ENCODE results near the gene CNTRL.
"Not testable (repeated sequence)": the region's sequence is repeated elsewhere in the genome, so short reads cannot be mapped to it uniquely, and the experiment has no call there.

The CNTRL gene

DNA sequence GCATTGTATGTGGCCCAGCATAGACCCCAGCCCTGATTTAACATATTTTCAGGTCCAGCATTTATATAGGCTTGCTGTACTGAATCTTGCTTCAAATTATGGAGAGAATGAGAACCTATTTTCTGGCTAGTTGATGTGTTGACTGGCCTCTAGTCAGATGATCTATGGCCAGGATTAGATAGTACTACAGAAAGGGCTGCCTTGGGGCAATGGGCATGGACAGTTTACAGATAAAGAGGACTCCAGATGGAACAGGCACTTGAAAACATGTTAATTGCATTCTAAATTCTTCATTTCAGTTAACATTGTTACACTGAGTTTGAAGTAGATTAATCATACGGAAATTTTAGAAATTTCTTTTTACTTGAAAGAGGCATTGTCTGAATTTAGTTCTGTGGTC is 65.4 kb downstream of the CNTRL start:
- no peak for DNase-seq

DNA sequence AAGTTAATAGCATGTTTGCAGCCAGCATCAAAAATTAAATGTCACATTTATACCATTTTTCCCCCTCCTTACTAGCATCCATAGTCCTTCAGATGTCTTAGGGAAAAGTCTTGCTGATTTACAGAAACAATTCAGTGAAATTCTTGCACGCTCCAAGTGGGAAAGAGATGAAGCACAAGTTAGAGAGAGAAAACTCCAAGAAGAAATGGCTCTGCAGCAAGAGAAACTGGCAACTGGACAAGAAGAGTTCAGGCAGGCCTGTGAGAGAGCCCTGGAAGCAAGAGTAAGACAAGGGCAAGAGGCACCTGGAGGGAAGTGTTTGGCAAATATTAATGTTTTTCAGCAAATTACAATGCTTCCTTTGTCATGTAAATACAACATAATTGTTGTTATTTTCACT is 66.6 kb downstream of the CNTRL start:
- DNase-seq = no peak

DNA sequence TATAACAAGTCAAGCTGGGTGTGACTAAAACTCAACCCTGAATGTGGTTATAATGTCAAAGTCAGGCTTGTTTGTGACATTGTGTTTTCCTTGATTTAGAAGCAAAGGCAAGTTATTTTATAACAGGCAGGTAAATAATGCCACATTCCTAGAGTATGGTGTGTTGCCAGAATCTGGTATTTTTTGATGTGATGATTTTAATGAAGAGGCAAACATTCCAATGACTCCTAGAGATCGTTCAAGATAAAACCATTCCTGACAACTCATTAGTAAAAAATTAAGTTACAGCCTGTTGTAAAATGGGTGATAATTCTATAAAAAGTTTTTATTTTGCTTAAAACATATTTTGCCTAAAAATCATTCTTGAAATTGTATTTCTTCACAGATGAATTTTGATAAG is 67.0 kb downstream of the CNTRL start:
- no peak for DNase-seq

DNA sequence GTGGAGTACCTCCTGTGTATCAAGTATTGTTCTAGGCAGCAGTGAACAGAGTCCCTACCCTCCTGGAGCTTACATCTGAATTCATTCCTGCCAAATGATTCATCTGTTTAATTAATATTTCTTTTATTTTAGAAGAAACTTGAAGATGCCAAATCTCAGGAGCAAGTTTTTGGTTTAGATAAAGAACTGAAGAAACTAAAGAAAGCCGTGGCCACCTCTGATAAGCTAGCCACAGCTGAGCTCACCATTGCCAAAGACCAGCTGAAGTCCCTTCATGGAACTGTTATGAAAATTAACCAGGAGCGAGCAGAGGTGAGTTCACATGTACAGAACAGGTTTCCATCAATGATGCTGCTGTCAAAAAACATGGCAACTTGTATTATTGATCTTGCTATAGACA is 69.0 kb downstream of the CNTRL start:
- no peak for DNase-seq

DNA sequence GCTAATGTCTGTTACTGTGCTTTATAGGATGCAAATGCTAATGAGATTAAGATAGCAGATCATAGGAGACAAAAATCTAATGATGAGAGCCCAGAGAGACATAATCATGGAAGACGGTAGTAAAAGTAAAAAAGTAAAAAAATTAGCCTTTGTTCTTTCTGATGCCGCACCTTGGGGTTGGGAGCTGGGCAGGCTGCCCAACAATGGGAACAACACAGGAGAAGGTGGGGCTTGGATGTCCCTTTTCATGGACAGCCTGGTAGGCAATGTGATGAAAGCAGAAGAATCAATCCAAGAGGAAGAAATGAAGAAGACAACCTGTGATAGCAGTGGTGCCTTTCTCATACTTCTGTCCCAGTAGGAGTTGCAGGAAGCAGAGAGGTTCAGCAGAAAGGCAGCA is 69.7 kb downstream of the CNTRL start:
- DNase-seq = no peak

DNA sequence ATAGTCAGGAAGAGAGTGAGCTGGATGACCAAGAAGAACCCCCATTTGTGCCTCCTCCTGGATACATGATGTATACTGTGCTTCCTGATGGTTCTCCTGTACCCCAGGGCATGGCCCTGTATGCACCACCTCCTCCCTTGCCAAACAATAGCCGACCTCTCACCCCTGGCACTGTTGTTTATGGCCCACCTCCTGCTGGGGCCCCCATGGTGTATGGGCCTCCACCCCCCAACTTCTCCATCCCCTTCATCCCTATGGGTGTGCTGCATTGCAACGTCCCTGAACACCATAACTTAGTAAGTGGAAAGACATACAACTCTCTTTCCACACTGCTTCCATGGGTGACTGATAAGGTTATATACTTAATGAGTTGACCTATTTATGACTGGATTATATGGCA is 75.4 kb downstream of the CNTRL start:
- DNase-seq = no peak

DNA sequence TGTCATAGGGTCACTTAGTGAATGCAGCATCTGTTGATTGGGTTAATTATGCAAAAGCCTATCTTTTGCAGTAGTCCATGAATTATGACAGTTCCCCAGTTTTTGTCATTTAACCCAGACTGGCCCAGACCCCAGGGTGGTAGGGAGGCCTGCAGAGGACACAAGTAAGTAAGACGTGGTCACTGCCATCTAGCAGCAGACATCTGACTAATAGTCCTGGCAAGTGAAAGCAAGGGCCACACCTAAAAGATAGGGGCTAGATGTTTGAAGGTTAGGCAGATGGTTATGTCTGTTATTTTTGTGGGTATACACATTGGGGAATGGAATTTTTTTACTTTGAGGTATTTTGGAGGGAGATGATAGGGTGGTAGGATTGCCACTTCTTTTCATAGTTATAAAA is 78.9 kb downstream of the CNTRL start:
- no peak for DNase-seq

DNA sequence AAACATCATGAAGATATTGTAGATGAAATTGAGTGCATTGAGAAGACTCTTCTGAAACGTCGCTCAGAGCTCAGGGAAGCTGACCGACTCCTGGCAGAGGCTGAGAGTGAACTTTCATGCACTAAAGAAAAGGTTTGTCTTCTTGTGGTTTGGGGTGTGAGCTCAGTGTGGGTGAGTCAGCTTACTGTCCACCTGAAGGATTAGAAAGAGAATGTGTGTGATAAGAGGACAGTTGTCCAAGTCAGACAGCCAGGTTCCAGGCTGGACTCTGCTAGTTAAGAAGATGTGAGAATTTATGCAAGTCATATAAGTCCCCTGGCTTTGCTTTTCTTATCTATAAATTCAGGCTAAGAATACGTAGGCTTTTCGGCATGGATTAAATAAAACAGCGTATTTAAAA is 80.0 kb downstream of the CNTRL start:
- DNase-seq = no peak

DNA sequence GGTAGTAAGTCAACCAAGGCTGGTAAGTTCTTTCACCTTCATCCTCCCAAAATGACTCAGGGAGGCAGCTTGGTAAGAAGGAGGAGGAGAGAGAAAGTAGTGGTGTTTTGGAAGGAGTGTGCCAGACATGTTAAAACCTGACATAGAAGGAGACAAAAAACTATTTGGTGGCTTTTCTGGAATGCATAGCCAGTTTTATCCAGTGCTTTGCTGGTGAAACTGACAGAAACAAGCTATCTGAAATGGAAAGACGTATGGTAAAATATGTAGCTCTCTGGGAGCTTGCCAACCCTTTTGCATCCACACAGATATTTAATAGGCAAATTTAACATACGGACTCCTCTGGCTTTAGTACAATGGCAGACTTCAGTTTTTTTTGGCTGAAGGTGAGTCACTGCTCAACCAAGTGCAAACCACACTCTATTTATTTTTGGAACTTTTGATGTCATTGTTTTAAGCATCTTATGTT is 81.5 kb downstream of the CNTRL start:
- peak; percentile 67 for DNase-seq

DNA sequence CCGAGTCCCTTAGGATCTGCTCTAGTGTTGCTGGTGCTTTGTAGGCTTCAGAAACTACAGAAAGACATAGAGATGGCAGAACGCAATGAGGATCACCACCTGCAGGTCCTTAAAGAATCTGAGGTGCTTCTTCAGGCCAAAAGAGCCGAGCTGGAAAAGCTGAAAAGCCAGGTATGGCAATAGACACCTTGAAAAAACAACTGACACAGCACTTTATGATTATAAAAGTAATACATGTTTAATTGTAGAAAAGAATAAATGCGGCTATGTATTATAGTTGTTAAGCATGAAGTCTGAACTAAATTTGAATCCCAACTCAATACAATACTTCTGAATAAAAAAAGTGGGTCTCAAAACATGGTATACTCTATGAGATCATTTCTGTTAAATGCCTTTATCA is 83.2 kb downstream of the CNTRL start:
- DNase-seq = no peak

DNA sequence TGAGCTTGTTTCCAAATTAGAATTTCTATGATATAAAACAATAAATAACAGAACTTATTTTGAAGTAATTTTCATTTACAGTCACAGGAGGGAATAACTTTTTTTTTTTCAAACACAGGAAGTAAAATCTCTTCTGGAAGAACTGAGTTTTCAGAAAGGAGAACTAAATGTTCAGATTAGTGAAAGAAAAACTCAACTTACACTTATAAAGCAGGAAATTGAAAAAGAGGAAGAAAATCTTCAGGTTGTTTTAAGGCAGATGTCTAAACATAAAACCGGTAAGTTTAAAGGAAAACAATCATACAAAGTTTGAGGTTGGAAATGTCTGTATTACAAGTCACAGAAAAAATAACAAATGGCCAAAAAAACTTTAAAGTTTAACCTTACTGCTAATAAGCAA is 85.3 kb downstream of the CNTRL start:
- no peak for DNase-seq

DNA sequence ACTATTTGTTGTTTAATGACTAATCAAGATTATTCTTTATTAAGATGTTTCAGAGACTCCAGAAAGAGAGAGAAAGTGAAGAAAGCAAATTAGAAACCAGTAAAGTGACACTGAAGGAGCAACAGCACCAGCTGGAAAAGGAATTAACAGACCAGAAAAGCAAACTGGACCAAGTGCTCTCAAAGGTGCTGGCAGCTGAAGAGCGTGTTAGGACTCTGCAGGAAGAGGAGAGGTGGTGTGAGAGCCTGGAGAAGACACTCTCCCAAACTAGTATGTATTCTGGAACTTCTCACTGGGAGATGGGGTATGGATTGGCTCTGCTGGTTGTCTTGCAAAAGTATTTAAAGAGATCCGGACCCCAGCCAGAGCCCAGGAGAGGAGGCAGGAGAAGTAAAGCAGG is 93.3 kb downstream of the CNTRL start:
- no peak for DNase-seq

DNA sequence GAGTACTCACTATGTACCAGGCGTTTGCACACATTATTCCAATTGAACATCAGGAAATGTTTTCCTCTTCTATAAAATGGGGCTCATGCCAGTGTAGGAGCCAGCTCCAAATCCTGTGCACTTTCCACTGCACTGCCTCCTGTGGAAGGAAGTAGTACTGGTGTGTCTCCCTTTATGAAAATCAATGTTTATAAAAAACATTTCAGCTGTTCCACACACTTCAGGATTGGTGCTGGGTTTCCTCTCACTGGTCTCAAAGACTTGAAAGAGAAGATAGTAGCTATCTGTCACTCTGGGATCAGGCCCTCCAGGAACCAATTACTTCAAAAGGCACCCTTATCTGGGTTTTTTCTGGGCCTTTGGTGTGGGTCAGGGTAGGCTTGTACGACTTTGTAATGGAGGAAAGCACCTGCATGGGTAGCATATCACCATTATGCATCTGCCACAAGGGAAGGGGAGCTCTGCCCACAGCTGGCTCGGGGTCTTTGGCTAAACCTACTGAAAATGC is 94.4 kb downstream of the CNTRL start:
- no peak for DNase-seq

DNA sequence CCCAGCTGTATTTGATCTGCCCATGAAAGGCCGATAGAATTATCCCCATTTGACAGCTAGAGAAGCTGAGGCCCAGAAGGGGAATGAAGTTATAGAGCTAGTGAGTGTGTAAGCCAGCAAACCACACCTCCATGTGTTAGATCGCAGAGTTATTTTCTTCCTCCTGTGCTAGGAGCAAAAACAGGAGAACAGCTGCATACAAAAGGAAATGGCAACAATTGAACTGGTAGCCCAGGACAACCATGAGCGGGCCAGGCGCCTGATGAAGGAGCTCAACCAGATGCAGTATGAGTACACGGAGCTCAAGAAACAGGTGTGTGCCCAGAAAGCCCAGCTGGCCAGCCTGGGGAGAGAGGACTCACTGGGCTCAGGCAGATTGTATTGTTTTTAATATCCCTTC is 96.5 kb downstream of the CNTRL start:
- no peak for DNase-seq

DNA sequence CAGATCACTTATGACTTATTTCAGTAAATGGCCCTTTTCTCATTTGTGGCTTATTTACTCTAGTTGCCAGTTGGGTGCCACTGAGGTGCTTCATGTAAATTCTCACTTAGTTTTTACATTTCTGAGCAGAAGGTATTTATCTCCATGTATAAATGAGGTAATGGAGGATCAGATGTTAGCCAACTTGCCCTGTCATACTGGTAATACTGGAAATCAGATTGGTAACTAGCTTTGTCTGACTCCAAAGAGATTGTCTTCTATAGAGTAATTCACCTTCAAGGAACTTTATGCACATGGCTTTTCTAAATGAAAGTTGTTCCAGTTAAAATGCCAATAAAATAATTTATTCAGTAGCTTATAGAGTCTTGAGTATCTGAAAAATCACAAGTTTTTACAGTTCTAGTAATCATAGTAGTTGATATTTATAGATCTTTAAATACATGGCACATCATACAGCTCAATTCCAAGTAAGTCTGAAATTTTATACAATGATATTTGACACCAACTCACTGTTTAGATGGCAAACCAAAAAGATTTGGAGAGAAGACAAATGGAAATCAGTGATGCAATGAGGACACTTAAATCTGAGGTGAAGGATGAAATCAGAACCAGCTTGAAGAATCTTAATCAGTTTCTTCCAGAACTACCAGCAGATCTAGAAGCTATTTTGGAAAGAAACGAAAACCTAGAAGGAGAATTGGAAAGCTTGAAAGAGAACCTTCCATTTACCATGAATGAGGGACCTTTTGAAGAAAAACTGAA is 98.2 kb downstream of the CNTRL start:
- DNase-seq = no peak

DNA sequence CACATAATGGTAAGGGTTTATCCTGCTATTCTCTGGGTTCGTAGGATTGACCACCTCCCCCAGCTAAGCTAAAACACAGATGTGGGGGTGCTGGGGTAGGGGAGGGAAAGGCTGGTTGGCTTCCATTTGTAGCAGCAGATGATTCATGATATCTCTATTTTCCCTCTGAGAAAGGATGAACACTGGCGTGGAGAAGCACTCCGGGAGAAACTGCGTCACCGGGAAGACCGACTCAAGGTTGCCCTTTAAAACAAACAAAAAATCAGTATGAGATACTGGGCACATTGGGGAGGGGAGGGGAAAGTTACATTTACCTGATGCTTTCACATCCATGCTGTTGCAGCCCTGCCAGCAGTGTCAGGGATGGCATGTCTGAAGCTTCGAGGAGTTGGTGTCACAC is 98.7 kb downstream of the CNTRL start:
- DNase-seq = no peak

DNA sequence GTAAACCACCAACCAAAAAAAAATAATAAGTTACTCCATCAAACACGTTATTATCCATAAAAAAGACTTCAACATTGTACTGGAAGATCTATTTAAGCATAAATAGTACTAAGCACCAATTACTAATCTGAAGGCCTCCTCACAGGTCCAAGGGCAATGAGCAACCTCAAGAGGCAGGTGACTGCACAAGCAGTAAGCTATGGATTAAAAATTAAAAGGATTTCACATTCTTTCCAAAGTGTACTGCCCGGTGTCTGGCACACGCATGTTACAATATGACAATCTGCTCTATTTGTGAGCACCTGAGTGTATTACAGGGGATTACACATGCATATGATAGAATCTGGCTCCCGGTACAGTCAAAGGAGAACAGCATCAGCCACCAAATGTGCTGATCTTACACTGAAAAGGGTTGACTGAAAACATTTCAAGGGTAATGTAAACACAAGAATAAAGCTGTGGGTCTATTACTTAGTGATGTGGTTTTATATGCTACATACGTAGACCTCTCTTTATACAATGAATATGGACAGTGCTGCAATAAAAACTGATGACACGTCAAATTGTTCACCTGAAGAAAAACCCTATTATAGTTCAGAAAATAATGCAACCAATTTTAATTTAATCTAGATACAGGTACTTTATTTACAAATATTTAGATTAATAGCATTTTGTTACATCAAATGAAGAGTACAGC is 104.1 kb downstream of the CNTRL start:
- no peak for DNase-seq

DNA sequence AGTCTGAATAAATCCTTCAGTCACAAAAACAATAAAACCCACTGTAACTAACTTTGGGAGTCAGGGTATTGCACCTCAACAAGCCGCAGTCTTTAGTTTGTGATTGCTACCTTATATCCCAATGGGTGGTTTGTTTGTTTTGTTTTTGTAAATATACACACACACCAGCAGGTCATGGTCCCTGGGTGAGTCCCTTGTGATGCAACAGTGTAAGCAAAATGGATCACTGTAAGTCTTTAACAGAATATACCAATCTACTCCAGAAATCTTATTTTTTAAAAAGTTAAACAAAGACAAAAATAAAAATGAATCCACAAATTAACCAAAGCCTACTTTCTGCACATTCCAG is 104.6 kb downstream of the CNTRL start:
- DNase-seq = not testable (repeated sequence)

DNA sequence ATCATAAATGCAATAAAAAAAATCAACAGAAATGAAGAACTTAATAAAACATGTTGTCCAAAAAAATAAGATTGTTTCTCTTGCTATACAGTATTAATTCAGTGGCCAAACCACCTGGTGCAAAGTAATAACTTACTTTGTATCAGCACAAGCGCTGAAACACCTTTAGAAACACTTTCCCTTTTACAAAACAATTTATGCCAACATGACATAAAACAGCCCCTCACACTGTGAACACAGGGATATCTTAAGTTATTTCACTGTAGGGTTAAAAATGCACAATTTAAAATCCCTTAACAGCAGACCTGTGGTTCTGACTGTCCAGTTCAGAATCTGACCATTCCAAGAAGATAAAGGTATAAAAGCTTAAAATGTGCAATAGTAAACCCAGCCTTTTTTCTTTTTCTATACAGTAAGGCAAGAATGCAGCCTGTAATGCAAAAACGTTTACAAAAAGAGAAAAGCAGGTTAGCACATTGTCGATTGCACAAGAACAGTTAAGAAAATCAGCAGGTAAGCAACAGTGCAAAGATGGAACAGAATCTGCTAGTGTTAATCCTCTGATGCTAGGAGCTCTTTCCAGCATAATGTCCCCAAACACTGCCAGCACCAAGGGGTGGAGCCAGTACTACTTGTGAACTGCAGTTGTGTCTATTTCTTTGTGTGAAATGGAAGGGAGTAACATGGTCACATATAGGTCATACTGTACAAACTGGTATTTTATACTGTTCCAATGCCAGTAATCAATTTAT is 105.4 kb downstream of the CNTRL start:
- no peak for DNase-seq

DNA sequence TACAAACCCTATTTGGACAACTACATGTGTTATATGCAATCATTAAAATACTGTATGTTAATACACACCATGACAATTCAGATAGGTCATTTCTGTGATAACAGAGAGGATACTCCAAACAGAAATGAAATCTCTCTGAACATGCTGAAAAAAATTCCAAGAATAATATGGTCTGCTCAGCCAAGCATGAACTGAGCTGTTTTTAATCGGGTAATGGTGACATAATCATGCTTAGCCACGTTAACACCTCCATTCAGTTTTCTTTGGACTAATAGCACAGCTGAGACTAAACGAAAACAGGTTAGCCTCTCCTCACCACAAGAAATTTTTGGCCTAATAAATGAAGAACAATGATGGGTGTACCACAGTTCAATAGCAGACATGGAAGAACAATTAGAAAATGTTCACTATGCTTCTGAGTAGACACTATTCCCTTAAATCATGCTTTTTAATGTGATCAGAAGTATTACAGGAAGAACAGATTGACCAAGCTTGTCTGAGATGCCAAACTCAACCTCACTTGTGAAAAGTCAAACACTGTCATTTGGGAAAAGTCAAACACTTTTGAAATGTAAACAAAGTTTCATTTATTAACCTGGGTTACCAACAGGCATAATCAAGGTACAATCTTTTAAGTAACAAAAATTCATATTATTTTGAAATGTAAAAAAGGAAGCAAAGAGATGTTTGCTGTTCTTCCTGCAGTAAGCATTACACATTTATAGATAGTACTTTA is 107.5 kb downstream of the CNTRL start:
- DNase-seq = no peak

DNA sequence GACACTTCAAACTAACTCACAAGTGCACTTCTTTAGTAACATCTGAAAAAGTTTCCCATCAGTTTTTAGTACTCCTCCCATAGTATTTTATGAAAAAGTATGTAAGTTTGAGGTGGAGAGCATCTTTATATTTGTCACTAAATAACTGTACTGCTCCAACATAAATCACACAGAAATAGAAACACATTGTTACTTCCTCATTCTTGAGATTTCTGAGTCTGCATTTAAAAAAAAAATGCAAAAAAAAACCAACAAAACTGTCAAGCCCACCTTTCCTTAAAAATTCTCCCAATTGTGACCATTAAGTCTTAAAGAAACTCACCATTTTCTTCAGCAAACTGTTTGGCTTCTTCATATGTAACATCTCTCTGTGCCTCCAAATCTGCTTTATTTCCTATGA is 108.2 kb downstream of the CNTRL start:
- no peak for DNase-seq

DNA sequence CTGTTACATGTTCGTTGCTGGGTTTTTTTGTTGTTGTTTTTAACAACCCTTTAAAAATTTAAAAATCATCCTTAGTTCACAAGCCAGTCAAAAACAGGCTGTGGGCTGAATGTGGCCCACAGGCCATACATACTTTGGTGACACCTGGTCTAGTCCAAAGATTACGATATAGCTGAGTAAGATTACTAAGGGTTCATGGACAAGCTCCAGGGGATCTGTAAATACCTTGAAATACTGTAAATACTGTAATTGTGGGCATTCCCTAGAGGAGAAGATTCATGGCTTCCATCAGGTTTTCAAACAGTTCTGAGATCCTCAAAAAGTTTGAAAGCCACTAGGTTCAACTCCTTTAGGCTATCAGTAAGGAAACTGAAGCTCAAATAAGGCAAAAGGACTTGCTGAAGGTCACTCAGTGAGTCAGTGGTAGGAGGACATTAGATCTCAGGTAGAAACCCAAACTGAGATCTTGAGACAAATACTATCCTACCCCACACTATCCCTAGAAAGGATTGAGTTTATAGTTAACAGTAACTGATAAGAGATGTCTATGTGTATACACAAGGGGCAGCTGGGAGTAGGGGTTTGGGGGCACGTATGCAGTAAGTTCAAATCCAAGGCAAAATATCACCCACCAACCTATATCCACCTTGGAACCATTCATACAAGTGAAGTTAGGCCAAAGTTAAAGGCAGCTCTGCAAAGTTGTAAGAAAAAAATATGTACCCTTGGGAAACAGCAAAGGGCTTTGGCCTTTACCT is 109.1 kb downstream of the CNTRL start:
- no peak for DNase-seq
